Osteoblast (primary cell): Measurements from ENCODE around the gene DSE. TPM values are rescaled to one million over a fixed set of nuclear protein-coding genes. Genes with fewer than 3 reads are reported as not detected.

Experiments used
- DNase-seq: peaks from one replicate; pipeline ENCODE4 v3.0.0; 2011; ENCODE audit warnings: low spot score, mixed read lengths; ENCODE audit not compliant: insufficient read length; ENCODE audit errors: missing footprints
- H2AFZ ChIP-seq: 2 replicates; pipeline ENCODE4 v1.6.0; 2011; ENCODE audit warnings: mild to moderate bottlenecking, low read length
- H3K27ac ChIP-seq: 2 replicates; pipeline ENCODE4 v1.5.1; 2011; ENCODE audit warnings: mild to moderate bottlenecking, low read depth, low read length, moderate library complexity
- H3K27me3 ChIP-seq: 2 replicates; pipeline ENCODE4 v1.6.0; 2012; ENCODE audit warnings: mild to moderate bottlenecking, control low read depth, inconsistent platforms, low read length, moderate library complexity; ENCODE audit not compliant: insufficient read depth
- H3K36me3 ChIP-seq: 2 replicates; pipeline ENCODE4 v1.5.1; 2011; ENCODE audit warnings: mild to moderate bottlenecking, low read length, control low read depth, moderate library complexity; ENCODE audit not compliant: insufficient read depth
- H3K4me1 ChIP-seq: 2 replicates; pipeline ENCODE4 v1.5.1; 2011; ENCODE audit warnings: mild to moderate bottlenecking, low read length, control low read depth, moderate library complexity; ENCODE audit not compliant: insufficient read depth
- H3K4me2 ChIP-seq: 2 replicates; pipeline ENCODE4 v1.6.0; 2011; ENCODE audit warnings: mild to moderate bottlenecking, low read length; ENCODE audit not compliant: insufficient read depth
- H3K4me3 ChIP-seq: fragments of 200-600 bp; sonication (generic); 3 replicates; pipeline ENCODE4 v1.5.1; 2012; ENCODE audit warnings: mild to moderate bottlenecking, low read length, inconsistent platforms; ENCODE audit not compliant: insufficient read depth
- H3K79me2 ChIP-seq: 2 replicates; pipeline ENCODE4 v1.6.0; 2012; ENCODE audit warnings: mild to moderate bottlenecking, low read length, control low read depth, inconsistent platforms; ENCODE audit not compliant: insufficient read depth
- H3K9me3 ChIP-seq: 2 replicates; pipeline ENCODE4 v1.5.1; 2011; ENCODE audit warnings: low read depth, low read length, control low read depth
- H4K20me1 ChIP-seq: 2 replicates; pipeline ENCODE4 v1.6.0; 2012; ENCODE audit warnings: mild to moderate bottlenecking, low read length, control low read depth; ENCODE audit not compliant: insufficient read depth
- CTCF ChIP-seq: IDR thresholded peaks from 2 replicates; pipeline ENCODE4 v1.5.1; 2011; ENCODE audit warnings: mild to moderate bottlenecking, low read depth, low read length, moderate library complexity; ENCODE audit errors: extremely low read depth
- total RNA-seq: library from RNA; depleted of rRNA; stranded (reverse); fragments of >200 nt; gene quantifications from 2 replicates; pipeline ENCODE4 v1.2.3, GENCODE V29; 2012

DSE gene
- total RNA-seq, 1 donor: 193 TPM

DNA sequence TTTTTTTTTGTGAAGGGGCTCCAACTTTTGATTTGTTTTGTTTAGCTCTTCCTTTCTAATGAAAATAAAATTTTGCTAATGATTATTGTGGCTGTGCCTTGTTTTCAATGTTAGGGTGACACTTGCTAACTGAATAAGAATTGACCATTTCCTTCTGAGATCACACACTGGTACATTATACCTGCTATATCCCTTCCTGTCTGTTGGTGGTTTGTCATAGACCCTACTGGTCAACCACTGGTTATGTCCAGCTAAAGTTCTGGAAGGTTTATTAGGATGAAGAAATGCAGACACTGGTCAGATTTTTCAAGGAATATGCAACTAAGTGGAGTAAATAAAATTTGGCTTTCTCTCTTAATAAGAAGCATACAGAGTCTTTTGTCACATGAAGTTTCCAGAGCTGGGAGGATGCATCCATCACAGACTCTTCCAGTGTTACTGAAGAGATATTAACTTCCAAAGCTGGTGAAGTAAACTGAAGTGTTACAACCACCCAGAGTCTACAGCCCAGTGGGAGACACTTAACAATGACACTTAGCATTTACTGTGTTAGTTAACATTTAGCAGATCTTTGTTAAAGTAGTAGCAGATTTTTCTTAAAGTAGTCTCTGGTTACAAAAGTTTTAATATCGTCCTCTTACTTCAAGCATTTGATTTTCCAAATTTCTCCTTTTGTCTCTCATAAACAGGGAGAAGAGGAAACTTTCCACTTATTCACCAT is 121.0 kb downstream of the DSE start:
- Histone ChIP-seq H3K4me2 (no peak overlapping the region), H3K36me3 (no peaks in the 10 kb centered on the region), H3K4me1 (no peaks in the 10 kb centered on the region), H3K27ac (no peak overlapping the region), H3K27me3 (no peaks in the 10 kb centered on the region), H2AFZ (no peak overlapping the region), H3K4me3 (no peak overlapping the region), H3K9me3 (no peaks in the 10 kb centered on the region), H3K79me2 (no peaks in the 10 kb centered on the region), H4K20me1 (no peaks in the 10 kb centered on the region)
- no peak for TF ChIP-seq CTCF
- no peak for DNase-seq

GRCh38 chr6:116492331-116493067 is 121.8 kb downstream of the DSE start:
- Histone ChIP-seq H3K27me3 (no peaks in the 10 kb centered on the region), H4K20me1 (no peaks in the 10 kb centered on the region), H2AFZ (no peak overlapping the region), H3K4me1 (no peaks in the 10 kb centered on the region), H3K27ac (no peak overlapping the region), H3K4me3 (no peak overlapping the region), H3K9me3 (no peaks in the 10 kb centered on the region), H3K4me2 (no peak overlapping the region), H3K36me3 (no peaks in the 10 kb centered on the region), H3K79me2 (no peaks in the 10 kb centered on the region)
- no peak for TF ChIP-seq CTCF
- no peak for DNase-seq

Other genes with a start within 250 kb of the DSE start
- gene COL10A1, start 244.8 kb upstream of the DSE start, total RNA-seq: 36.2 and 83.7 TPM in 2 replicates
- 23.9 and 24.6 TPM in 2 replicates for gene TSPYL4, start 116.9 kb upstream of the DSE start, total RNA-seq
- 89.4 and 91.6 TPM in 2 replicates for gene TSPYL1, start 91.0 kb upstream of the DSE start, total RNA-seq
- gene CALHM6, start 90.4 kb downstream of the DSE start, total RNA-seq: 0.72 and 0.88 TPM in 2 replicates
- 14.8 and 16.2 TPM in 2 replicates for gene CALHM5, start 140.7 kb downstream of the DSE start, total RNA-seq
- under 0.01 and 0.29 TPM in 2 replicates for gene TRAPPC3L, start 174.7 kb downstream of the DSE start, total RNA-seq
- not detected in 2 replicates for gene CALHM4, start 182.8 kb downstream of the DSE start, total RNA-seq
- gene RWDD1, start 200.6 kb downstream of the DSE start, total RNA-seq: 35.1 and 39.1 TPM in 2 replicates
- gene RSPH4A, start 245.5 kb downstream of the DSE start, total RNA-seq: 0.36 and 0.59 TPM in 2 replicates